ENCODE results near the gene MED13L. TPM values are rescaled to one million over a fixed set of nuclear protein-coding genes. Genes with fewer than 3 reads are reported as not detected.
A peak's percentile ranks its signal among the peaks of the same experiment; 100 is the strongest.

MED13L gene
- total RNA-seq = 41.9 TPM

DNA sequence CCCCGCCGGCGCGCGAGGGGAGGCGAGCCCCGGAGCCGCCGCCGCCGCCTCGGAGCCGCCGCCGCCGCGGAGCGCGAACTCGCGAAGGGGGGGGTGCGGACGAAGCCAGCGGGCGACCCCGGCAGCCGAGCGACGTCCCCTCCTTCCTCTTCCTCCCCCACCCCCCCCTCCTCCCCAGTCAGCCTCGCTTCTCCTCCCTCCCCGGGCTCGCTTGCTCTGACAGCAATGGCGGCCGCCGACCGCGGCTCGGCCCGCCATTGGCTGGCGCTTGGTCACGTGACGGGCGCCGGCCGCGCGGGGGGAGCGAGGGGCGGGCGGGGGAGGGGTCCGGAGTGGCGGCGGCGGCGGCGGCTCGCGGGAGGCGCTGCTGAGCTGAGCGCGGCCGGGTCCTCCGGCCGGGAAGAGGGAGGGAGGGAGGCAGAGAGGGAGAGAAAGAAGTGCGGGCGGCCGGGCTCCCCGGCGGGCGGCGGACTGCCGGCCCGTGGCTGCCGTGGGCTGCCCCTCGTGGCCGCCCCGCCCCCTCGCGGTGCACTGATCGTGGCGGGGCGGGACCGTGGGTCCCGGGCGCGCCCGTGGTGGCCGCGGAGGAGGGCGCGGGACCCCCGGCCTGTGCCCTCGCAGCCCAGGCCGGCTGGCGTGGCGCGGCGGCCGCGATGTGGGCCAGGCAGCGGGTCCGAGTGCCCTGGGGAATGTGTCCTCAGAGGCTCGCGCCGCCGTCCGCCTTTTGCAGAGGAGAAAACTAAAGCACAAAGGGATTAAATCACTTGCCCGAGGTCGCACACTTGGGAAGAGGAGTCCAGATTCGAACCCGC lies at the start of gene MED13L:
MED13L (minus strand) TSS at position 227 of the 812 bp plus-strand sequence. CDS start 562 bp downstream, outside the sequence.
- peak; percentile 91 for ATAC-seq
- peak; percentile 92 for DNase-seq (ENCODE audit: low spot score)

DNA sequence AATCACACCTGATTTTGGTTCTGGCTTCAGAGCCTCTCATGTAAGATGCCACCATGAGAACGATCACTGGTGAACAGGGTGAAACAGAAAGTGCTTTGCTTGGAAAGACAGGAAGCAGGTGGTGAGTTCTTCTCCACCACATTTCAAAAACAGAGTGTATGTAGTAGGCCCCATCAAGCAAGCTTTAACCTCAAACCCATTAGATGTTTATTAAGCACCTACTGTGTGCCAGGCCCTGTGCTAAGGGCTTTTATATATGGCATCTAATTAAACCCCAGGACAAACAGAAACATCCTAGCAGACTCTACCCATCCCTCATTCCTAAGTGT lies 47.8 kb upstream of the MED13L start:
- no peak for ATAC-seq

GRCh38 chr12:116324654-116325335 lies 47.3 kb upstream of the MED13L start:
- ATAC-seq (no peak), DNase-seq (ENCODE audit: low spot score) (no peak)

More for the DNA sequence above, 47.8 kb upstream of the MED13L start:
- no peak for DNase-seq (ENCODE audit: low spot score)

DNA sequence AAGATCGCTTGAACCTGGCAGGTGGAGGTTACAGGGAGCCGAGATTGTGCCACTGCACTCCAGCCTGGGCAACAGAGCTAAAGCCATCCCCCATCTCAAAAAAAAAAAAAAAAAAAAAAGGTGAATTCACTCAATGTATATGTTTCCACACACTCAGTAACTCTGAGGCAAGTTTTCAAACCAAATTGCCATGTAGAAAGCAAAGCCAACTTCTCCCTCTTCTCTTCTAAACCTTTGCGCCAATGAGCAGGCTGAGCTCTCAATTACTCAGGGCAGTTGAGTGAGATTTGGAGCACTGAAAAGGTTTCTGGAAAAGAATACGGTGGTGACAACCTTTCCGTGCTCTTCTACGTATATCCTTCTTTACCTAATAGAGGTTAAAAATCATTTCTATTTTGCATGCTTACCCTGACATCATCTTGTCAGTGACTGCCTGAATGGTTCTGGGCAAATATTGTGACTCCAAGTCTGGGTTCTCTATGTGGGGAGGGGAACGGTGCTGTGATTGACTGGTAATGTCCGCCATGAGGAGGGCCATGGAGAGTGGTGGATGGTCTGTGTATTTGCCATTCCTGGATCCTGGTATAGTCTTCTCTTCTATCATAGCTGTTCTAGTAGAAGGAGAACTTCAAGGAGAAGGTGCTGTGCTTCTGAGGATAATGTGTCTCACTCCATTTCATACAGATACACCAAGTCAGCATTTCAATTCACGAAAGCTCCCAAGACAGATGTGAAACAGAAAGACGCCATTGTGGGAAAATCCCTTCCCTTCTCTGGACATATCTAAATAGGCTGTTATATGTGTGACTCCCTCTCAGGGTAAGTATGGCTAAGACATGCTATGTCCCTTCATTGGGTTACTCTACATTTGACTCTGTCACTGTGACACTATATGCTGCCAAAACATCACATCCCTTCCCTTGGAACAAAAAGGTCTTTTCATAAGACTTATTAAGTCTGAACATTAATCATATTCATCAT lies 46.2 kb upstream of the MED13L start:
- ATAC-seq (no peak), DNase-seq (ENCODE audit: low spot score) (no peak)

DNA sequence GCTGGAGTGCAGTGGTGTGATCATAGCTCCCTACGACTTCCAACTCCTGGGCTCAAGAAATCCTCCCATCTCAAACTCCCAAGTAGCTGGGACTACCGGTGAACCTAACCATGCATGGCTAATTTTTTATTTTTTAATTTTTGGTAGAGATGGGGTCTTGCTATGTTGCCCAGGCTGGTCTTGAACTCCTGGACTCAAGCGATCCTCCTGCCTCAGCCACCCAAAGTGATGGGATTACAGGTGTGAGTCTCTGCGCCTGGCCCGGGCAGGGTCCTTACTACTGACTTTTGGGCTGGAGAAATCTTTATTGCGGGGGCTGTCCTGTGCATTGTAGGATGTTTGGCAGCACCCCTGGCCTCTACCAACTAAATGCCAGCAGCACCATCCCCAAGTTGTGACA lies 44.4 kb upstream of the MED13L start:
- DNase-seq (ENCODE audit: low spot score) (no peak), ATAC-seq (no peak)

DNA sequence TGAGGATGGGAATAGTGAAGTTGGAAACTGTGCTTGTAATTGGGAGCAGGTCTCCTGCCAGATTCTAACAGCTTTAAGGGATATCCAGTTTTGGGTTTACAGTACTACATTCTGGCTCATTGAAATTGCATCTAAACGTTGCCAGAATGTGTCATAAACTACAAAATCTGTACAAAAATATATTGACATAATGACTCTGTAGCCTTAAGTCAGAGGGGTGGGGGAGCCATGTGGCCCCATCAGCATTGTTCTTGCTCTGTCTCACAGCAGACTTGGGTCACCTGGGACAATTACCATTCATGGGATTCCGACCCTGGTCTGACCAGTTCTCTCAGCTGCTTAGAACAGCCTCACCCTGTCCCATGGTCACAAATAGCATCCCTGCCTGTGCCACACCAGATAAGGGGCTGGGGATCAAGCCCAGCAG lies 43.3 kb upstream of the MED13L start:
- ATAC-seq (no peak), DNase-seq (ENCODE audit: low spot score) (no peak)

DNA sequence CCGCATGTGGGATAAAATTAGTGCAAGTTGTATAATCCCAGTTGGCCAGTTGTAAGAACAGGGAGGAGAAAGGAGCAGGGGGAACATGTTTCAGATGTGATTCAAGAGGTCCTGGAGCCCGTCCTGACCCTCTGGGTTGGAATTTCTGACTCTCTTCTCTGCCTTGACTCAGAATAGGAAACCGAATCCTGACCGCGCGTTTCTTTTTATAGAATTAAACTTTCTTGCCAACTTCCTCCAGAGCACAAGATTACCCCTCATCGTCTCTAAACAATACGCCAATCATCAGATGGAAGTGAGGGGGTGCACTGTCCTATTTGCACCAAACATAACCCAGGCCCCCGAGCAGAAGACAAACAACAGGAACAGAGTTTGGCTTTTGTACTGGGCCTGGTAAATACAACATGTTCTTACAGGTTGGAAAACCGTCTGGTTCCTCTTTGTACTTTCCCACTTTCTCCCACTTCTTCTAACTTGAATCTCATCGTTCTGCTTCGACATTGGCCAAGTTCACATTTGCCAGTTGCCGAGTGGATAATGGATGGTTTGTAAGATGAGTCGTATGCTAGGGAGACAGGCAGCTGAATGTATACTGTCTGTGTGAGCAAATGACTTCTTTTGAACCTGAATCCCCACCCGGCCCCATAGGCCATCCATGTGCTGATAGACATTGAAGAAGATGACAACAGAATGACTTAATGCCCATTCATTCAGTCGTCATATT lies 42.6 kb upstream of the MED13L start:
- no peak for DNase-seq (ENCODE audit: low spot score)
- ATAC-seq = peak; percentile 58

DNA sequence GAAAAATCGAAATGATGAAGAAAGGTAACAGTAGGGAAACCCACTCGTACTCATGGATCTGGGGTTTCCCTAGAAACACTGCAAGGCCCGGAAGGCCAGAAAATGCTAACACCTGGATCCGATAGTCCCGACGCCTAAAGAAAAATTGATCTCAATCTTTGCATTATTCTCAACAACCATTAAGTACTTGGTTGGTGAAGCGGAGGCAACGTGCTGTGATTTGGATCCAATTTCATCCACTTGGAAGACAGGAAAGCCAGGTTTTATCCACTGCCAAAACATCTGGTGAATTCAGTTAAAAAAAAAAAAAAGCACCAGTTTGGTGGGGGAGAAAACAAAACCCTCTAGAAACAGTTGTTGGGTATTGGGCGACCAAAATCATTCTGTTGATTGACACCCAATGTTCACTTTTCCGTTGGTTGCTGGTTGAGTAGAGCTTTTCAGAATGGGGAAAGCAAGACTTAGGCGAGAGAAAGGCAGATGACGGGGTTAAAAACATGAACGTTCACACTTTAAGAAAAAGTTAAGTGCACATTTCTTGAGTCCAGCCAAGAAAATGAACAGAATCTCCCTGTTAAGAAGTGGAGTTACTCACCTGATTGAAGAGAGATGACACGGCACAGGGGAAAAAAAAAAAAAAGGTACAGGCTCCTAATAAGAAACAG lies 41.9 kb upstream of the MED13L start:
- no peak for DNase-seq (ENCODE audit: low spot score)
- no peak for ATAC-seq

- ATAC-seq (no peak), DNase-seq (ENCODE audit: low spot score) (no peak)
Observed at GRCh38 chr12:116318576-116319232, 41.2 kb upstream of the MED13L start.

DNA sequence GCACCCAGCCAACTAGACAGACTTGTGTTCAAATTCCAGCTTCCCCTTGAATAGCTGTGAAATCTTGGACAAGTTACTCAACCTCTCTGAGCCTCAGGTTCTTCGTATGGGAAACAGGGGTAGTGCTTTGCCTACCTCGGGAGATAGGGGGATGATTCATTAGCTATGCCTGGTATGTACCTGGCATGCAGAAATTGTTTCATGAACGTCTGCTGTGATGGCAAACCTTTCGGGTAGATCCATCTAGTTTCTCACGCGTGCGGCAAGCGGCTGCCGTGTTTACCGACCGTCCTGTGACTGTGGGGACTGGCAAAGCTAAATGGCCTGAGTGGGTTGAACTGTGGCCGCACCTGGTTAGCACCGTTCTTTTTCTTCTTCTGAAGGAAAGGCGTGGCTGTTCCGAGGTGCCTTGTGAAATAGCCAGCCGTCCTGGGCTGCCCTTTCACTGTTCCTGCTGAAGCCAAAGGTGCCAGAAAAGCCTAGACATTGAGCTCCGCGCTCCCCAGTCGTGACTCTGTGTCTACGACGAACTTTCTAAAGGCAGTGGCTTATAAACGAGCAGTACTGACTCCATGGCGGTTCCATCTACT lies 40.6 kb upstream of the MED13L start:
- ATAC-seq (no peak), DNase-seq (ENCODE audit: low spot score) (no peak)

GRCh38 chr12:116317139-116317538 lies 39.6 kb upstream of the MED13L start:
- DNase-seq (ENCODE audit: low spot score) (no peak), ATAC-seq (no peak)

DNA sequence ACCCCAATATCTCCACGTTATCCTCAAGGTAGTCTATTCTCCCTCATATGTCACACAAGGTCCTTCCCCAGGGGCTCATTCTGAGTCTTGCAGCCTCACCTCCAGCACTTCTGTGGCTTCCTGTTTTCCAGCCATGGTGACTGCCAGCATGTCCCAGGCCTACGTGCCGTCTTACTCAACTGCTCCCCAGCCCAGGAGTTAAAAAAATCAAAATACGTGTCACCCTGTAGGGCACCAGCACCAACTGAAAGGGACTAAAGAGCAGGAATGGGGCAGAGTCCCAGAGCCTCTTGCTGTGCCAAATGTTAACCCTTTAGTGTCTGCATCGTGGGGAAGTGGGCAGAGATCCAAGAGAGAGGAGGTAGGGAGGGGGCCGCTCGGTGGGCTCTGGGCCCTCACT lies 37.0 kb upstream of the MED13L start:
- DNase-seq (ENCODE audit: low spot score) (peak; percentile 60), ATAC-seq (peak; percentile 95)

DNA sequence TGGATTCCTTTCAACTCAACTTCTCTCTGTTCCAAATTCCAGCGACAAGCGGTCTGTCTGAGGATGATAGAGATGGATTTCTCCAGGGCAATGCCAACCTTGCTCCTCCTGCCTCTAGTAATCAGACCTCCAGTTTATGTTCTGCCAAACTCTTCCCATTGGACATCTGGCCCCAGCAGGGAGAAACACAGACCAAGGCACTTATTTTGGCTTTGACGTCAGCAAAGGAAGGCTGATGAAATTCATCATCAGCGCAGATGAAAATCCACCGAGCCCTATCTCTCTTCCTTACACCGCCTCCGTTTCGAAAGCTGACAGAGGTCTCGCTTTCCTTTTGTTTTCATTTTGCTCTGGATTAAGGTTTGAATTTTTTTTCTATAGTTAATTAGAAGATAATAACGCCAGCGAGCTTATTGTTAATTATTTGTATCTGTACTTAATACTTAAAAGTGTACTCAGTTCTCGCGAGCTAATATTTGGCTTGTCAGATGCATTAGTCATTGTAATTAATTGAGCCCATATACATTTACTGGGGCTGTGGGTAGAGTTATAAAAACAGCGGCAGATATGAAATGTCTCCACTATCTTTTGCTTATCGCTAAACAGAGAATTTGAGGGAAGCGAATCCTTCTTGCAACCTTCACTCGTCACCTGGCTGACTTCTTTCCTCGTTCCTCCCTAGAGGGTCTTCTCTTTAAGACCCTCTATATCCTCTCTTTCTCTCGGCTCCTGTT lies 35.9 kb upstream of the MED13L start:
- DNase-seq (ENCODE audit: low spot score) = no peak
- ATAC-seq = no peak

DNA sequence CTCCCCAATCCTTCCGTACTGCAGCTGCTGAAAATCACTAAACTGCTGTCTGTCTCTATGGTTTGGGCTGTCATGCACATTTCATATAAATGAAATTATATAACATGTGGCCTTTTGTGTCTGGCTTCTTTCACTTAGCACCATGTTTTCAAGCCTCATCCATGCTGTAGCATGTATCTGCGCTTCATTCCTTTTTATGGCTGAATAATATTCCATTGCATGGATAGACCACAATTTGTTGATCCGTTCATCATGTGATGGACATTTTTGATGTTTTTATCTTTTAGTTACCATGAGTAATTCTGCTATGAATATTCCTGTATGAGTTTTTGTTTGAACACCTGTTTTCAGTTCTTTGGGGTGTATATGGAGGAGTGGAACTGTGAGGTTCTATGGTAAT lies 32.6 kb upstream of the MED13L start:
- DNase-seq (ENCODE audit: low spot score) = no peak
- ATAC-seq = no peak

DNA sequence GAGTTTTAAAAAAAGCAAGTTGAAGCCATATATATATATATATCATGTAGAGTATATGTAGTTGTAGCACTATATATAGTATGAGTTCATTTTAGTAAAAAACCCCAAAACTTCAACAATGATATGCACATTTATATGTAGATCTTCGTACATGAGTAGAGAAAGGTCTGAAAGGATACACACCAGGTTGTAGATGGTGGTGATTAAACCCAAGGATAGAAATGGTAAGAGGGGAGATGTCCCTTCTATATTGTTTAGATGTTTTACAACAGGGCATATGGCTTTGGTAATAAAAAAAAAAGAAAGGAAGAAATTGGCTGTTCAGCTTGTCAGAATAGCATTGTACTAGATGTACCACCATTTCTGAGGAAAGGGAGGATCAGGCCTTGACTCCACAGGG lies 31.9 kb upstream of the MED13L start:
- ATAC-seq (no peak), DNase-seq (ENCODE audit: low spot score) (no peak)

- ATAC-seq = peak; percentile 67
- no peak for DNase-seq (ENCODE audit: low spot score)
Observed at GRCh38 chr12:116308647-116309046, 31.2 kb upstream of the MED13L start.

DNA sequence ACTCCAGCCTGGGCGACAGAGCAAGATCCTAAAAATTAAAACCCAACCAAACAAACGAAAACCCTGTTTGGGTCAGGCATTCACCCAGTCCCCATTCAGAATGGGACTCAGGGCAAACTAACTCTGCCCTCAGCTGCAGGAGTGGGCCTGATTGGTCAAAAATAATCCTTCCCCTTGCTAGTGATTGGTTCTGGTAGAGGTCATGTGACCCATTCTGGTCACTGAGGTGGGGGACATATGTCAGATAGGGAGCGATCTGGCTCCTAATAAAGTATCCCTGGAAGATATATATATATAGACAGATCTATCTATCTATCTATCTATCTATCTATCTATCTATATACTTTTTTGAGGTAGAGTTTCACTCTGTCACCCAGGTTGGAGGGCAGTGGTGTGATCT lies 29.5 kb upstream of the MED13L start:
- DNase-seq (ENCODE audit: low spot score) (no peak), ATAC-seq (no peak)

DNA sequence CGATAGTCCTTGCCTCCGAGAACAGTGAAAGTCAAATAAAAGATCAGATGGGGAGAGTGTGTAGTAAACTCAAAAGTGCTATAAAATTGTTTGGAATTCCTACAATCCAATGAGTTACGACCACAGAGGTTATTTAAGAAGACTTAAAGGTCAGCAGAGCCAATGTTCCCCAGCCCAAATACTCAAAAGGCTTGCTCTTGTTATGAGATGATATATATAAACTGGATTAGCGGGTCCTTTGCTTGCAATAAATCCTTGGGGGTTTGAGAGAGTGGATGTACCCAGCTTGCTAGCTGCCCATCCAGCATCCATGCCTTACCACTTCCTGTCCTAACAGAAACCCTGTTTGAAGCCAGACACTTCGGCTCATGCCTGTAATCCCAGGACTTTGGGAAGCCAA lies 29.0 kb upstream of the MED13L start:
- ATAC-seq (no peak), DNase-seq (ENCODE audit: low spot score) (no peak)

All from left lobe of liver (tissue), 2 donors.